ENCODE measurements around the gene C9.

Gene C9

DNA sequence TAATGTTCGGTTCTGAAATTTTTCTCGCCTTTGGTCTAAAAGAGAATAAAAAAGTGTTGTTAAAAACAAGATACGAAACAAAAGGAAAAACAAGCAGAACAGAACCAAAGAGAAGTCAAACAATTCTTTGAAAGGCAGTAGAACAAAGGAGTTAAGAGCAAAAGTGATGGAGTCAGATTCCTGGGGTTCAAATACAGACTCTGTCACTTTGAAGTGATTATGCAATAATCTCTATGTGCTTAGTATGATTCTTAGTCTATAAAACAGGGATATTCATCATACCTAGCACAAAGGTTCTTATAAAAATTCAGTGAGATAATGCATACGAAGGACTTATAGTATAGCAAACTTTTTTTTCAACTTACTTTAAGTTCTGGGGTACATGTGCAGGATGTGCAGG lies 48.3 kb downstream of the C9 start:
- H3K36me3 ChIP-seq (ENCODE audit: insufficient read depth, low read length): no peaks in the 10 kb centered on the region
- no peak overlapping the region for H3K4me2 ChIP-seq (ENCODE audit: insufficient read depth, low read length)
- H3K4me1 ChIP-seq (ENCODE audit: insufficient read depth, low read length): no peaks in the 10 kb centered on the region
- ATAC-seq (ENCODE audit: insufficient read depth, low read depth): no peak
- no peak overlapping the region for H3K4me3 ChIP-seq (ENCODE audit: low read depth in 1 of 2, low read length in 2 of 2)
- H2AFZ ChIP-seq (ENCODE audit: low read depth, low read length): no peak overlapping the region
- H4K20me1 ChIP-seq (ENCODE audit: insufficient read depth, low read length): no peaks in the 10 kb centered on the region
- no peak overlapping the region for H3K27ac ChIP-seq (ENCODE audit: low read length)
- no peaks in the 10 kb centered on the region for H3K27me3 ChIP-seq (ENCODE audit: insufficient read depth, low read length, poor library complexity)
- no peaks in the 10 kb centered on the region for H3K9me3 ChIP-seq (ENCODE audit: insufficient read depth, low read length, severe bottlenecking)
- no peak for DNase-seq
- no peaks in the 10 kb centered on the region for H3K79me2 ChIP-seq (ENCODE audit: insufficient read depth, low read length)
- H3K9ac ChIP-seq (ENCODE audit: low read depth, low read length): no peak overlapping the region
- TF ChIP-seq CTCF (IDR thresholded peaks at IDR 0.05; ENCODE audit: borderline replicate concordance, extremely low read depth, low read length, poor library complexity, severe bottlenecking): no peak

GRCh38 chr5:39314591-39314990 lies 49.7 kb downstream of the C9 start:
- Histone ChIP-seq H3K4me1 (ENCODE audit: insufficient read depth, low read length) (no peaks in the 10 kb centered on the region), H3K36me3 (ENCODE audit: insufficient read depth, low read length) (no peaks in the 10 kb centered on the region), H3K79me2 (ENCODE audit: insufficient read depth, low read length) (no peaks in the 10 kb centered on the region), H2AFZ (ENCODE audit: low read depth, low read length) (no peak overlapping the region), H3K9ac (ENCODE audit: low read depth, low read length) (no peak overlapping the region), H4K20me1 (ENCODE audit: insufficient read depth, low read length) (no peaks in the 10 kb centered on the region), H3K27ac (ENCODE audit: low read length) (no peak overlapping the region), H3K27me3 (ENCODE audit: insufficient read depth, low read length, poor library complexity) (no peaks in the 10 kb centered on the region), H3K4me2 (ENCODE audit: insufficient read depth, low read length) (no peak overlapping the region), H3K4me3 (ENCODE audit: low read depth in 1 of 2, low read length in 2 of 2) (no peak overlapping the region), H3K9me3 (ENCODE audit: insufficient read depth, low read length, severe bottlenecking) (no peaks in the 10 kb centered on the region)
- ATAC-seq (ENCODE audit: insufficient read depth, low read depth) (no peak), DNase-seq (no peak)
- TF ChIP-seq EZH2 (IDR thresholded peaks at IDR 0.05; ENCODE audit: borderline replicate concordance, low read depth, low read length, severe bottlenecking): no peak
- TF ChIP-seq CTCF (IDR thresholded peaks at IDR 0.05; ENCODE audit: borderline replicate concordance, extremely low read depth, low read length, poor library complexity, severe bottlenecking): no peak

DNA sequence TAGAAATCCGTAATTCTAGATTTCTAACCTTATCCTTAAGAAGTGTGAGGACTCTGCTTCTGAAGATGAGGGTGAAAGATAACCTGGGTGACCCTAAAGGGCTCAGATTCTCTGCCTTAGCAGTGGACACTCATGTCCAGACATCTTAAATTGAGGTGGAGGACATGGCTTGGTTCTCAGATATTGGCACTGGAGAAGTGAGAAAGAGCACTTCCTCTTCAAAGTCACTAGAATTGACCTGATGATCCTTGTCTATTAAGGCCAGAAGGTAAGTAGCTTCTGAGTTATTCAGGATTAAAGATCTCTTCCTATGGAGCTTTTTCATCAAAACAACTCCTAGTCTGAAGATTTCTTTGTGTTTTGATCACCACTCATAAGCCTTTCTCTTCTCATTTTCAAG lies 54.8 kb downstream of the C9 start:
- no peak overlapping the region for H3K4me3 ChIP-seq (ENCODE audit: low read depth in 1 of 2, low read length in 2 of 2)
- H3K36me3 ChIP-seq (ENCODE audit: insufficient read depth, low read length): no peaks in the 10 kb centered on the region
- H4K20me1 ChIP-seq (ENCODE audit: insufficient read depth, low read length): no peaks in the 10 kb centered on the region
- no peak for DNase-seq
- no peaks in the 10 kb centered on the region for H3K27me3 ChIP-seq (ENCODE audit: insufficient read depth, low read length, poor library complexity)
- H3K27ac ChIP-seq (ENCODE audit: low read length): no peak overlapping the region
- no peaks in the 10 kb centered on the region for H3K9me3 ChIP-seq (ENCODE audit: insufficient read depth, low read length, severe bottlenecking)
- no peak overlapping the region for H2AFZ ChIP-seq (ENCODE audit: low read depth, low read length)
- no peaks in the 10 kb centered on the region for H3K79me2 ChIP-seq (ENCODE audit: insufficient read depth, low read length)
- H3K9ac ChIP-seq (ENCODE audit: low read depth, low read length): no peak overlapping the region
- no peaks in the 10 kb centered on the region for H3K4me1 ChIP-seq (ENCODE audit: insufficient read depth, low read length)
- TF ChIP-seq CTCF (IDR thresholded peaks at IDR 0.05; ENCODE audit: borderline replicate concordance, extremely low read depth, low read length, poor library complexity, severe bottlenecking) (no peak), EZH2 (IDR thresholded peaks at IDR 0.05; ENCODE audit: borderline replicate concordance, low read depth, low read length, severe bottlenecking) (no peak)
- ATAC-seq (ENCODE audit: insufficient read depth, low read depth): no peak
- no peak overlapping the region for H3K4me2 ChIP-seq (ENCODE audit: insufficient read depth, low read length)

DNA sequence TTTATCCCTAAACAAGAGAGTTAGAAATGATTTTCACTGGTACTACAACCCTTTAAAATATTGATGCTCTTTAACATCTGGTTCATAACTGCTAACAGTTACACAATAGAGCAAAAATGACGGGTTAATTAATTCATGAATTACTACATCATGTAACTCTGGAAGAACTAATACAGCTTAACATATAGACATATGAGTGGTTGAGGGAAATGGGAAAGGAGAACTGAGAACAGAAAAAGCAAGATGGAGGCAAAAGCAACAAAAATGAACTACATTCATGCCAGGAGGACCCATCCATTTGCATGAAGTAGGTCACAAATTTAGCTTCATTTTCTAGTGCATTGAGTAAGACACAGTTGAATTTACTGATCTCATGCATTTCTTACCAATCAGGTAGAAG lies 61.8 kb downstream of the C9 start:
- DNase-seq: no peak
- Histone ChIP-seq H3K4me1 (ENCODE audit: insufficient read depth, low read length) (no peaks in the 10 kb centered on the region), H3K79me2 (ENCODE audit: insufficient read depth, low read length) (no peaks in the 10 kb centered on the region), H3K4me2 (ENCODE audit: insufficient read depth, low read length) (no peak overlapping the region), H3K4me3 (ENCODE audit: low read depth in 1 of 2, low read length in 2 of 2) (no peak overlapping the region), H4K20me1 (ENCODE audit: insufficient read depth, low read length) (no peaks in the 10 kb centered on the region), H3K27me3 (ENCODE audit: insufficient read depth, low read length, poor library complexity) (no peaks in the 10 kb centered on the region), H3K27ac (ENCODE audit: low read length) (no peak overlapping the region), H3K9ac (ENCODE audit: low read depth, low read length) (no peak overlapping the region), H3K9me3 (ENCODE audit: insufficient read depth, low read length, severe bottlenecking) (peaks cover 6% of the 10 kb centered on the region), H3K36me3 (ENCODE audit: insufficient read depth, low read length) (no peaks in the 10 kb centered on the region), H2AFZ (ENCODE audit: low read depth, low read length) (no peak overlapping the region)
- TF ChIP-seq CTCF (IDR thresholded peaks at IDR 0.05; ENCODE audit: borderline replicate concordance, extremely low read depth, low read length, poor library complexity, severe bottlenecking) (no peak), EZH2 (IDR thresholded peaks at IDR 0.05; ENCODE audit: borderline replicate concordance, low read depth, low read length, severe bottlenecking) (no peak)
- ATAC-seq (ENCODE audit: insufficient read depth, low read depth): no peak
